Endothelial cell of umbilical vein (primary cell): ENCODE measurements around the gene TLCD5.

ENCODE experiments used
- CTCF ChIP-seq, 2 donors: IDR thresholded peaks; 1 replicate in 1 of 2; 2 replicates in 1 of 2; pipeline ENCODE4 v1.5.1; 2011; ENCODE audit warnings: low read length in 2 of 2, mild to moderate bottlenecking in 2 of 2, moderate library complexity in 2 of 2, control low read depth in 1 of 2, inconsistent platforms in 1 of 2, low read depth in 1 of 2; ENCODE audit not compliant: insufficient read depth in 1 of 2; ENCODE audit errors: extremely low read depth in 1 of 2
- EZH2 ChIP-seq: IDR thresholded peaks from 2 replicates; pipeline ENCODE4 v1.6.1; 2012; ENCODE audit warnings: borderline replicate concordance, low read depth, mild to moderate bottlenecking, moderate library complexity, low read length, inconsistent platforms; ENCODE audit not compliant: severe bottlenecking
- FOS ChIP-seq: IDR thresholded peaks from 2 replicates; pipeline ENCODE4 v1.6.1; 2011; ENCODE audit warnings: mild to moderate bottlenecking, low read length, moderate library complexity, borderline replicate concordance; ENCODE audit not compliant: insufficient read depth
- GATA2 ChIP-seq: IDR thresholded peaks from 2 replicates; pipeline ENCODE4 v1.7.0; 2011; ENCODE audit warnings: low read depth, mild to moderate bottlenecking, moderate library complexity, mixed read lengths, low read length; ENCODE audit not compliant: insufficient read length, insufficient read depth
- JUN ChIP-seq: IDR thresholded peaks from 2 replicates; pipeline ENCODE4 v1.6.1; 2011; ENCODE audit warnings: borderline replicate concordance, low read depth; ENCODE audit not compliant: insufficient read length, insufficient read depth
- MAX ChIP-seq: IDR thresholded peaks from 2 replicates; pipeline ENCODE4 v1.6.1; 2011; ENCODE audit not compliant: insufficient read depth, insufficient read length
- MYC ChIP-seq: IDR thresholded peaks from one replicate; pipeline ENCODE4 v1.6.1; 2011; ENCODE audit warnings: mild to moderate bottlenecking, low read depth, low read length
- POLR2A ChIP-seq: IDR thresholded peaks from 2 replicates; pipeline ENCODE4 v1.6.1; 2012; ENCODE audit warnings: low read depth, mild to moderate bottlenecking, control low read depth, low read length
- POLR2AphosphoS5 ChIP-seq: IDR thresholded peaks from 2 replicates; pipeline ENCODE4 v1.6.1; 2012; ENCODE audit warnings: low read depth, mild to moderate bottlenecking, control low read depth, low read length, moderate library complexity; ENCODE audit not compliant: insufficient read depth

GRCh38 chr11:120318906-120319305 is 6.2 kb upstream of the TLCD5 start:
- TF ChIP-seq POLR2A (no peak), EZH2 (no peak), CTCF (IDR thresholded peaks at IDR 0.05; ENCODE audit: extremely low read depth in 1 of 2, insufficient read depth in 1 of 2, low read depth in 1 of 2, low read length in 2 of 2) (no peak), POLR2AphosphoS5 (no peak), JUN (no peak), MAX (no peak), FOS (no peak), MYC (no peak), GATA2 (no peak)
